Stimulated activated CD4-positive, alpha-beta T cell treated with anti-CD3 and anti-CD28 coated beads, Interleukin-15, amount 100 ng/mL, for 1 hour (primary cell): ENCODE measurements around the gene TBC1D32.
"Not testable (repeated sequence)": the region's sequence is repeated elsewhere in the genome, so short reads cannot be mapped to it uniquely, and the experiment has no call there.

Source experiments
- DNase-seq, 2 donors: peaks; one replicate each; pipeline ENCODE4 v3.0.0-alpha.2; 2020; ENCODE audit warnings: low read depth in 1 of 2, low spot score in 1 of 2

The TBC1D32 gene

DNA sequence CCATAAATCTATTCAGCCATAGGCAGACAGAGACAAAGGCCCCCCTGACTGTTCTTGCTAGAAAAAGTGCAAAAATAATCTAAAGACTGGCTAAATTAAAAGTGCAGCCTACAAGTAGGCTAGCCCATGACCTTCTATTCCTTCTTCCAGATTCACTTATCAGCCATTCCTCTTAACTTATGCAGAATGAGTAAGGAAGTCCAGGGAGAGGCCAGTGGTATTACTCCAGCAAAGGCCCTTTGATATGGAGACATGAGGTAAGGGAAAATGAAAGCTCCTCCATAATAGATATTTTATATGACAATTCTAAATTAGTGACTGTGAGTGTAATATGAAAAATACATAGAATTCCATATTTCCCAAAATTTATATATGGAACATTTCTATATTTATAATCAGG, 199.4 kb downstream of the TBC1D32 start:
- DNase-seq: no peak

DNA sequence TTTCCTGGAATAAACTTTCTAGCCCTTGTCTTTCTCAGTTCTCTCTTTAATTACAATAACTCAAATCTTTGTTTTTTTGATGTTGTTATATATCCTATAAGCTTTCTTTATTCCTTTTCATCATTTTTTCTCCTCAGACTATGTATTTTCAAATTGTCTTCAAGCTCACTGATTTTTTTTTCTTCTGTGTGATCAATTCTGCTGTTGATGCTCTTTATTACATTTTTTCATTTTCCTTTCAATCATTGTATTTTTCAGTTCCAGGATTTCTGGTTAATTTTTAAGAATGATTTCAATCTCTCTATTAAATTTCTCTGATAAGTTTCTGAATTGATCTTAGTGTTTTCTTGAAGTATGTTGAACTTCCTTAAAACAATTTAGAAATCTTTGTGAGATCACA, 209.7 kb downstream of the TBC1D32 start:
- no peak for DNase-seq

DNA sequence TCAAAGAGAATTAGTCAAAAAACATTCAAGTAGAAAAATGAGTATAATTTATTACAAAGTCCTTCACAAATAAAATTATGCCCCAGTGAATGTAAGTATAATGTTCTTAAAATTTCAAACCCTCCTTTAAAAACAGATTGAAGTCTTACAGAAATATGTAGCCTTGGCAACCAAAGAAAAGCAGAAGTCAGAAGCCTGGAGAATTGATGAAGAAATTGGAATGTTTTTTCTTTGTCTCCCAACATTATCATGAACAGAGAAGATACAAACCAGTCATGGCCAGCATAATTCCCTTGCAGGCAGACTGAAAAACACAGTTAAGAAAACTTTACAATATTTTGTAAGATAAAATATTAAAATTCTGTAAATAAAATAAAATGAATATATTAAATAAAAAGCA, 221.9 kb downstream of the TBC1D32 start:
- no peak for DNase-seq

DNA sequence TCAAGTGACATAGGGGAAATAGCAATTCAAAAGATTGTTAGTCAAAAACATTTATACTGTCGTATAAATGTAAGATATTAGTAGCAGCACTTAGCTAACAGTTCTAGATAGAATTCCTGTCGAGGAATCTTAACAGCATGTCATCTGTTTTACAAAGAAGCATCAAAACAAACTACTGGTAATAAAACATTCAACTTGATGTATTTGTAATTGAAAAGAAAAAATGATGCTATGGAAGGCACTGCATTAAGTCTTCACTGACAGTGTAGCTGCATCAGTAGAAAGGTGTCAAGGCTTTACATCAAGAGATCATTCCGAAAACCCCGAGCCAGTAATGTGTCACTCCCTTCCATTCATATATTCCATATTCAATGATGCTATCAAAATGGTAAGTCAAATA, 223.5 kb downstream of the TBC1D32 start:
- no peak for DNase-seq

DNA sequence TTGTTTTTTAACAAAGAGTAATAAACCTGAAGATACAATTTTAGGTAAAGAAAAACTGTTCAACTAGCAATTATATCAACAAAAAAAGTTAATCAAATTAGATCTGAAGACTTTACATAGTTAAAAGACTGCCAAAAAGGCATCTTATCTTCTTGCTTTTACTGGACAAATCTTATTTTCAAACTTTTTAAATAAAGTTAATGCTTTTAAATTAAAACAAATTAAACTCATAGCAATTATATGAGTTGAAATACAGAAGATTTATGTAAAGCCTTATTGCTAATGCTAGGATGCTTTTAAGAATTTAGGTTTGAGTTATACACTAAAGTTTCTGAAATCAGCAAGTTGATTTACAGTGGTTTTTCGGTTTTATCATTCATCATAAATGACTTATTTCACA, 227.3 kb downstream of the TBC1D32 start:
- no peak for DNase-seq

DNA sequence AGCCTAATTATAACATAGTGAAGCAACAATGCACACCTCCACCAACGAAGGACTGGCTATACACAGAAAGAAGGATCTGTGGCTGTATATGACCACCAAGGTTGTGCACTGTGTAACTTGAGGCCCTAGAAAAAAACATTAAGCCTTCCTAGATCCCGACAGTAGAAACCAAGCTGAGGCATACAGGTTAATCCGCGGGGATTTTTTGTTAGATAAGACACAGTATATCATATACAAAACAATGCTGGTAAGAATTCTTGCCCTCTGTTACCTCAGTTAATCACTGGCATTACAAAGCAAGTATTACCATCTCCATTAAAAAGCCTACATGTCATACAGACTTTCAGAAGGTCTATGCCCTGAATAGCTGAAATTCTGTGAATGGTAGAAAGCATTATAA, 228.8 kb downstream of the TBC1D32 start:
- no peak for DNase-seq

DNA sequence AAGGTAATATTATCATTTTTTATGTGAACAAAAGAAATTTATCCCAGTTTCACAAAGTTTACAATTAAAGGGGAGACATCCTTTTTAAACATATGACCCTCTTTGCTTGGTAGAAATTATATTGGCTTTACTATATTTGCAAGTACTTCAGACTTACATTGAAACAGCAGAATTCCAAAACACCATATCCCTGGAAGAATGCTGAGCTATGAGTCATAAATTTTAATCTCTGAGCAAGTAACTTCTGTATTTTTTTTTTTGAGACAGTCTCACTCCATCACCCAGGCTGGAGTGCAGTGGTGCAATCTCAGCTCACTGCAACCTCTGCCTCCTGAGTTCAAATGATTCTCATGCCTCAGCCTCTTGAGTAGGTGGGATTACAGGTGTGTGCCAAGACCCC, 240.4 kb downstream of the TBC1D32 start:
- DNase-seq: no peak

DNA sequence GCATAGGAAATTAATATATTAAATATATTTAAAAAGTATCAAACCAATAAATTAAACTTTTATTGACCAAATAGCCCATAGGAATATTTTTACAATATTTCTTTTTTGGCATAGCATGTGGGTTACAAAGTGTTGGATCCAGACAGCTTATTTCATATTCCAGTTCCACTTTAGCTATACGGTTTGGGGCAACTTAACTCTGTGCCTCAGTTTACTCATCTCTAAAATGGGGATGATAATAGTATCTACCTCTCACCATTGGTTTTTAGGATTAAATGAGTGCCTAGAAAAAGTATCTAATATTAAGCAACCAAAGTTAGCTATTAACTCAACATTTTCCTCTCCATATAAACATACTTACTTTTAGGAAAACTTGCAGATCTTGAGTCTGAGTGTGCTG, 243.8 kb downstream of the TBC1D32 start:
- DNase-seq: no peak

DNA sequence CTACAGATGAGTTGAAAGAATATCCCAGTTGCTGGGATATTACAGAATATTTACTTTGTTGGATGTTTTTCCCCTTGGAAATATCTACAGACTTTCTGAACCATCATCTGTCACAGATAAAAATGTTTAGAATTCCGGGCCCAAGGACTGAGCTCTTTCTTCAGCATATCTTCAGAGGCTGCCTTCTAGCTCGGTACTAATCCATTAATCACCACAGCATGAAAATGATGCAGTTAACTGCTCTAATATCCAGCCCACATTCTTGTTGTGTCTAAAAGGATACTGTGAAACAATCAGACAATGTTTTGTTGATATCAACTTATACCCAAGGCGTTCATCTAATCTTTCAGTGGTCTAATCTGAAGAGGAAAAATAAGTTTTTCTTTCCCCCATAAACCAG, 247.4 kb downstream of the TBC1D32 start:
- no peak for DNase-seq

DNA sequence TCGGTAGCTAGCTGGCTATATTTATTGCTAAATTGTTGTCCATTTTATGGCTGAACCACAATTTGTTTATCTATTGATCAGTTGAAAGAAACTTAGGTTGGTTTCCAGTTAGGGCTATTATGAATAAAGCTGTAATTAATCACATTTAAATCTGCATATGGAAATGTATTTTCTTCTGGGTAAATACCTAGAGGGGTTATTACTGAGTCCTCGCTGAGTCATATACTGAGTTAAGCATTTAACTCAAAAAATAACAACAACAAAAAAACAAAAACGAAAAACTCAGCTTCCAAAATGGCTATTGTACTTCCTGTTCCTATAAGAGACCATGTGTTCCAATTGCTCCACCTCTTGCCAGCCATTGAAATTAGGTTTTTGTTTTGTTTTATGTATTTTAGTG, 258.2 kb downstream of the TBC1D32 start:
- DNase-seq: no peak

DNA sequence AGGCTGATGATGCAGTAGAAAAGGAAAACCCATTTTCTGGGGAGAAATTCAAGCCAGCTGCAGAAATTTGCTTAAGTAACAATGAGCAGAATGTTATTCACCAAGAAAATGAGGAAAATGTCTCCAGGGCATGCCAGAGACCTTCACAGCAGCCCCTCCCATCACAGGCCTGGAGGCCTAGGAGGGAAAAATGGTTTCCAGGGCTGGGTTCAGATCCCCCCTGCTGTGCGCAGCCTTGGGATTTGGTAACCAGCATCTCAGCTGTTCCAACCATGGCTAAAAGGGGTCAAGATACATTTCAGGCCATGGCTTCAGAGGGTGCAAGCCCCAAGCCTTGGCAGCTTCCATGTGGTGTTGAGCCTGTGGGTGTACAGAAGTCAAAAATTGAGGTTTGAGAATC, 265.5 kb downstream of the TBC1D32 start:
- DNase-seq: not testable (repeated sequence)

DNA sequence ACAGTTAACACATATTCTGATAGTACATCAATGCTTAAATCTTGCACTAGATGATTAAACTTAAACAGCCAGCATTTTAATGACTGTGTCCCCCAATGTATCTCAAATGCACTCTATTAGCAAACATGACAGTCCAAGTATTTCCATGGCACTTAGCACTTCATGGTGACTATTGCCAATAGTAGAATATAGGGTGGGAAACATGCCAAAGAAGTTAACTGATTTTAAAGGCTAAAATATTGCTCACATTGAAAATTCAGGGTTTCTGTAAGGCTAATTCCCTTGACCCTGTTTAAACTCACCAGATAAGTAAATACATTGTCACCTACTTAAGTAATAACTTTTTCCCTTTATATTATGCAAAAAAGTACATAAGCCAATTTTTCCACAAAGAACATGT, 266.9 kb downstream of the TBC1D32 start:
- DNase-seq: no peak

DNA sequence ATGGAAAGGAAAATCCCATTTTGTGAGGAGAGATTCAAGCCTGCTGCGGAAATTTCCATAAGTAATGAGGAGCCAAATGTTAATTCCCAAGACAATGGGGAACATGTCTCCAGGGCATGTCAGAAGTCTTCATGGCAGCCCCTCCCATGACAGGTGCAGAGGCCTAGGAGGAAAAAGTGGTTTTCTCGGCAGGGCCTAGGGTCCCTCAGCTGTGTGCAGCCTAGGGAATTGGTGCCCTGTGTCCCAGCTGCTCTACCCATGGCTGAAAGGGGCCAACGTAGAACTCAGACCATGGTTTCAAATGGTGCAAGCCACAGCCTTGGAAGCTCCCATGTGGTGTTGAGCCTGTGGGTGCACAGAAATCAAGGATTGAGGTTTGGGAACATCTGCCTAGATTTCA, 269.9 kb downstream of the TBC1D32 start:
- no peak for DNase-seq

DNA sequence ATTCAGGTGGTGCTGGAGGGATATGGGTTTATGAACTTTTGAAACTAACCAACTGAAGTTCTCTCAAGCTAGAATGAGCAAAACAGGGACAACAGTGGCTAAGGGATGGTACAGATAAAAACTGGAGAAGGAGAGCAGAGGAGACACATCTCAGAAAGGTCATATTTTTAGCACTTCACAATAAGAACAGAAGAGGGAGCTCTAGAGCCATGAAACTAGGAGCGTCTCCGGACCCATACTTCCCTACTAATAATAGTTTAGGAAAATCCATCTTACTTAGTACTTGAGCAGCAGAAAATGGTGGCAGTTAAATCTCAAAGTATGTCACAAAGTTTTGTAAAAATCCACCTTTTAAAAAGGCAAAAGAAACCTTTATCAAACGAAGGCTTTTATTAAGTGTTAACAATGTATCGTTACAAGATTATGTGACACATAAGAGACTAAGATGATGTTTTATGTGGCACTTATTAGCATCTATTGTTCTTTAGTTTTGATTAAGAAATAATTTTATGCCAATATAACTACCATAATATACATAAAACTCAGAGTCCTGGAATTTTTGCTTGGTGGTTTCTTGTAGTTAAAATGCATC, 278.6 kb downstream of the TBC1D32 start:
- no peak for DNase-seq

DNA sequence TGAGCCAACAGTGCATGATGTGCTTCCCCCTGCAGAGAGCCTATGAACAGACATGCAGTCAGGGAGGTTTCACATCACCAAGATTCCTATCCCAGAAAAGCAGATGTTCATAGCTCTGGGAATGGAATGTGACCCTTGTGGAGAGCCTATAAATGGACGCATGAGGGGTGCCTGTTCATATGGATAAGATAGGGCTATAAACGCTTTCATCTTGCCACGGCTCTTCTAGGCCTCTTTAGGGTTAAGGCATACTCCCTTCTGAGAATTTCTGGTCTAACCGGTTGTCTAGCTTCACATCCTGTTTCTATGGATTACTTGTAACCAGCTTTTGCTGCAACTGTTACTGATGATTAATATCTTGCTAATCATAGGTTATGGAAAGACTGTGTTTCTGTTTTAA, 285.7 kb downstream of the TBC1D32 start:
- DNase-seq: not testable (repeated sequence)

DNA sequence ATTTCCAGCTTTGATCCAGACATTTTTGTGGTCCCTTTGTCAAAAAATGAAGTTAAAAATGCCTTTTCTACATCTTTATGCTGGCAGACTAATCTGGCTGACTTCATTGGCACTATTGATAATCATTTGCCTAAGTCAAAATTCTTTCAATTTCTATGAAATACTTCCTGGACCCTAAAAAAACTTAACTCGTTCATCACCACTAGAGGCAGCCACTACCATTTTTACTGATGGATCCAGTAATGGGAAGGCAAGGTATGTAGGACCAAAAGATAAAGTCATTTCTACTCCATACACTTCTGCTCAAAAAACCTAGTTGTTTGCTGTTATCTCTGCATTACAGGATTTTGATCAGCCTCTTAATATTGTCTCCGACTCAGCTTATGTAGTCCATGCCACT, 289.4 kb downstream of the TBC1D32 start:
- DNase-seq: not testable (repeated sequence)

DNA sequence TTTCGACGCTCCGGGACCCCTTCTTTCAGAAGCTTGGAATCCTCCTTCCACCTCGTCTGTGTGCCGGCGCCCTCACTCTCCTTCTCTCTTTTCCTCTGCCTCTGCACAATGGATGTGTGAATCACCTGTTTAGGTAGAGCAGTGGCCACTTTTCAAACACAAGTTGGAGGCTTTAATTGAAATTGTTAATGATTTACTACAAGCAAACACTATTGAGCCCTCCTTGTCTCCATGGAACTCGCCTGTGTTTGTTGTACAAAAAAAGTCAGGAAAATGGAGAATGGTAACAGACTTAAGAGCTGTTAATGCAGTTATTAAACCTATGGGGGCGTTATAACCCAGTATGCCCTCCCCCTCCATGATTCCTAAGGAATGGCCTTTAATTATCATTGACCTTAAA, 290.6 kb downstream of the TBC1D32 start:
- DNase-seq: not testable (repeated sequence)

DNA sequence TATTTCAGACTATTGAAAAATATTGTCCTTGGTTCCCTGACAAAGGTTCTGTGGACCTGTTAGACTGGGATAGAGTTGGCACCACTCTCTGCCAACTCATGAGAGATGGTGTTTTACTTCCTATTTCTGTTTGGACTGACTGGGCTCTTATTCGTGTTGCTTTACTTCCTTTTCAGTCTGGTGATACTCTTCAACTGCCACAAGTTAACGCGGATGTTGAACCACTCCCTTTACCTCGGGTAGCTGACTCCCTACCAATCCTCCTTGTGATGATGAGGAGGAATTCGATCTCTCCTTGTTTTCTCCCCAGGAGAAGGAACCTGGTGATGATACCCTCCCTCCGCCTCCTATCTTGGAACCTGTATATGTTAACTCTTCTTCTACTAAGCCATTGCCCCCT, 291.1 kb downstream of the TBC1D32 start:
- not testable (repeated sequence) for DNase-seq

DNA sequence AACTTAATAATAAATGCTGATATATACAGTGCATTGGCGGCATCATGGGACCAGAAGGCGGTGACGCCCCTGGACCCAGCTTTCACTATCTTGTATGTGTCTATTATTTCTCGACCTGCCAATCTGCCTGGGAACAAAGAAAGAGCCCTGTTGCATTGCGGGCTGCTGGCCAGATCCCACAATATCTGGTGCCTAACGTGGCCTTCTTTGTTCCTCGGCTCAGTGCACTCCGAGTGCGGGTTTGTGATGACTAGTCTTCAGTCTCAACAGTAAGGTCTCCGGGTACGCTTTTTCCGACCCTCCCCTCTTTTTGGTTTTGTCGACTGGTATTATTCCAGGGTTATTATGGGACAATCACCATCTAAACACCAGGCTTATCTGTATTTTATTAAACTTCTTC, 291.5 kb downstream of the TBC1D32 start:
- DNase-seq: no peak

DNA sequence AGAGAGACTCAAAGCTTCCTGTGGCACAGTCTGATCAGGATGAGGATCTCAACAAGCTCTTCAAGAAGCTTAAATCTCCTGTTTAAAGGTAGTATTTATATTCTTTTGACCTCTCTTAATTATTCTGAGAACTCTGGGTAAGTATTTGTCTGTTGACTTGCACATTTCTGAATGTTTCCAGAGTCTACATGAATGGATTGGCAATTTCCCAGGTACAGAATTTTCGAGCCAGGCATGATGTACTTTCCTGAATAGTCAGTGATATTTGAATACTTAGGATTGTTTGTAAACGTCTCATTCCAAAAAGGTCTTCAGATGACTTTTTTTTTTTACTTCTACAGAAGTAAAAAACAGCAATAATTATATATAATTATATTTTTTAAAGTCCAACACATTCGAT, 293.4 kb downstream of the TBC1D32 start:
- DNase-seq: no peak

DNA sequence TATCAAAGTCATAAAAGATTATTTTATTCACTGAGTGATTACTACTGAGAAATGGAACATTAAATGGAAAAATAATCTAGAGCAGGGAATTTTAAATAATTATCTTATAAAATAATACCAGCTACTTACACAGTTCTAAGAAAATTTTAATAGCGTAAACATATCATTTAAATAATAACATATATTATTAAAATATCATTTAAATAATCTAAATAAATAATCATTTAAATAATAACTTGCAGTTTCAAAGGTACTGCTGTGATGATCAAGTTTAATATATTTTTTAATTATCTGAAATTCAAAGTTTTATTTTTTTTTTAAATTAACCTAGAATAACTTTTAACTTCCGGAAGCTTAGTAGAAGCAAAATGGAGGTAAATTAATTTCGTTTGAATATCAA, 301.2 kb downstream of the TBC1D32 start:
- DNase-seq: no peak

DNA sequence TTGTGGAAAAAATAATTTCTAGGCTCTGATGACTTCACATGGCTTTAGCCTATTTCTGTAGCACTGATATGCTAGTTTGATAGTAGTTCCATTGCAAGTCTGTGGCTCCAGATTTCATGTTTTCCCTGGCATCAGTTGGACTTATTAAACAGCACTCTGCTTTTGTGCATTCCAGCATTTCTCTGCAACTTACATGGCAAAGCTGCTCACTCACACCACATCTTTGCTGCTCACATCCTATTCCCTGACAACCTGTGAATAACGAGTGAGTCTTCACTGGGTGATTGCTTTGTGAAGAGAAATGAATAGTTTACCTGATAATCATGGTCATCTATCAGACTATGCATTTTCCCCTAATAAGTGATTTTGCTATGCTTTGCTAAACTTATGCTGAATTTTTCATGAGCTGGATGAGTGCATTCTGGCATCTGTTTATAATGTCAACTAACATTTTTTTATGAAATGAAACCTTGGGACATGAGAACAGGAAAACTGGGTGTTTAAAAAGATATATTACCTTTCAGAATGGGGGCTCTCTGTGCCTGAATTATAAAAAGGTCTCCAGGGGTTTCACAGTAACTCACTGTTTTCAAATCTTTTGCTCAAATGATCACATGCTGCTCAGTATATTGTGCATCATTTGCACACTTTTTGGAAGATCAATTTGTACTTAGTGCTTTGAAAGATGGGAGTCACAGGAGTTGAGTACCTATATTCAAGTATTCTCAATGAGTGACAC, 301.8 kb downstream of the TBC1D32 start:
- no peak for DNase-seq
